ENCODE results near the gene DGKH. TPM values are rescaled to one million over a fixed set of nuclear protein-coding genes. Genes with fewer than 3 reads are reported as not detected.

Gene DGKH
- total RNA-seq, 1 experiment from 2014 or later = 22.8 TPM

DNA sequence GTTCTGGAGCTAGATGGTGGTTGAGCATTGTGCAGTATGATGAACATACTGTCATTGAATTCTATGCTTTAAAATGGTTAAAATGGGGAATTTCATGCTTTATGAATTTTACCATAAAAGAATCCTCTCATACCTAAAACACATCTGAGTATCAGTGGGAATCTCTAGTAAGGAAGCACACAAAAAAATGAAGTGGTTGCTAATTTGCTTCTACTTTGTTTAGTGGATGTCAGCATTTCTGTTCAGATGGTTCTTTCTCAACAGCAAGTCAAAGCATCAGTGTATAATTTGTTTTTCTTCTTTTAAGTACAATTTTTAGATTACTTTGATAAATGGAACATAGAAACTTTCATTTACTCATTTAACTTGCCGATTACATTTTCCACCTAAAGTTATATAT, 171.4 kb downstream of the DGKH start:
- no peak overlapping the region for H3K27ac ChIP-seq (ENCODE audit: low read length)
- H3K36me3 ChIP-seq (ENCODE audit: control insufficient read depth, insufficient read depth, low read length) = peaks cover 6% of the 10 kb centered on the region; the same call in 1 of the 2 replicates
- DNase-seq (ENCODE audit: low read depth, low spot score) = no peak
- in situ Hi-C loops (cut with HindIII; ENCODE audit: low pct_unique_long_range_greater_than_20kb, low sequenced_read_pairs) (no loop called here), intact Hi-C loops (cut with micrococcal nuclease; ENCODE audit: unreplicated experiment) (no loop called here)
- CTCF ChIA-PET = no interaction called here
- POLR2A ChIA-PET = no interaction called here
- BruUV-seq (replicated peaks) = no TSS peak
- H3K27me3 ChIP-seq (ENCODE audit: control insufficient read depth, insufficient read depth, low read length) = no peaks in the 10 kb centered on the region
- no peak overlapping the region for H3K4me3 ChIP-seq (ENCODE audit: low read depth in 2 of 2, low read length in 2 of 2)
- TF ChIP-seq TCF7L2 (IDR thresholded peaks at IDR 0.05; ENCODE audit: low read depth, low read length) = no peak
- TF ChIP-seq, protein P1, sequence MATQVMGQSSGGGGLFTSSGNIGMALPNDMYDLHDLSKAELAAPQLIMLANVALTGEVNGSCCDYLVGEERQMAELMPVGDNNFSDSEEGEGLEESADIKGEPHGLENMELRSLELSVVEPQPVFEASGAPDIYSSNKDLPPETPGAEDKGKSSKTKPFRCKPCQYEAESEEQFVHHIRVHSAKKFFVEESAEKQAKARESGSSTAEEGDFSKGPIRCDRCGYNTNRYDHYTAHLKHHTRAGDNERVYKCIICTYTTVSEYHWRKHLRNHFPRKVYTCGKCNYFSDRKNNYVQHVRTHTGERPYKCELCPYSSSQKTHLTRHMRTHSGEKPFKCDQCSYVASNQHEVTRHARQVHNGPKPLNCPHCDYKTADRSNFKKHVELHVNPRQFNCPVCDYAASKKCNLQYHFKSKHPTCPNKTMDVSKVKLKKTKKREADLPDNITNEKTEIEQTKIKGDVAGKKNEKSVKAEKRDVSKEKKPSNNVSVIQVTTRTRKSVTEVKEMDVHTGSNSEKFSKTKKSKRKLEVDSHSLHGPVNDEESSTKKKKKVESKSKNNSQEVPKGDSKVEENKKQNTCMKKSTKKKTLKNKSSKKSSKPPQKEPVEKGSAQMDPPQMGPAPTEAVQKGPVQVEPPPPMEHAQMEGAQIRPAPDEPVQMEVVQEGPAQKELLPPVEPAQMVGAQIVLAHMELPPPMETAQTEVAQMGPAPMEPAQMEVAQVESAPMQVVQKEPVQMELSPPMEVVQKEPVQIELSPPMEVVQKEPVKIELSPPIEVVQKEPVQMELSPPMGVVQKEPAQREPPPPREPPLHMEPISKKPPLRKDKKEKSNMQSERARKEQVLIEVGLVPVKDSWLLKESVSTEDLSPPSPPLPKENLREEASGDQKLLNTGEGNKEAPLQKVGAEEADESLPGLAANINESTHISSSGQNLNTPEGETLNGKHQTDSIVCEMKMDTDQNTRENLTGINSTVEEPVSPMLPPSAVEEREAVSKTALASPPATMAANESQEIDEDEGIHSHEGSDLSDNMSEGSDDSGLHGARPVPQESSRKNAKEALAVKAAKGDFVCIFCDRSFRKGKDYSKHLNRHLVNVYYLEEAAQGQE (IDR thresholded peaks at IDR 0.05; ENCODE audit: insufficient read depth in 1 of 2, low read depth in 2 of 2, low read length in 1 of 2) = no peak
- no peak for TF ChIP-seq POLR2AphosphoS5 (IDR thresholded peaks at IDR 0.05; ENCODE audit: low read depth, low read length)
- no peak for TF ChIP-seq SIN3A (IDR thresholded peaks at IDR 0.05; ENCODE audit: borderline replicate concordance, insufficient read depth, low read depth, low read length)
- TF ChIP-seq, protein P2, sequence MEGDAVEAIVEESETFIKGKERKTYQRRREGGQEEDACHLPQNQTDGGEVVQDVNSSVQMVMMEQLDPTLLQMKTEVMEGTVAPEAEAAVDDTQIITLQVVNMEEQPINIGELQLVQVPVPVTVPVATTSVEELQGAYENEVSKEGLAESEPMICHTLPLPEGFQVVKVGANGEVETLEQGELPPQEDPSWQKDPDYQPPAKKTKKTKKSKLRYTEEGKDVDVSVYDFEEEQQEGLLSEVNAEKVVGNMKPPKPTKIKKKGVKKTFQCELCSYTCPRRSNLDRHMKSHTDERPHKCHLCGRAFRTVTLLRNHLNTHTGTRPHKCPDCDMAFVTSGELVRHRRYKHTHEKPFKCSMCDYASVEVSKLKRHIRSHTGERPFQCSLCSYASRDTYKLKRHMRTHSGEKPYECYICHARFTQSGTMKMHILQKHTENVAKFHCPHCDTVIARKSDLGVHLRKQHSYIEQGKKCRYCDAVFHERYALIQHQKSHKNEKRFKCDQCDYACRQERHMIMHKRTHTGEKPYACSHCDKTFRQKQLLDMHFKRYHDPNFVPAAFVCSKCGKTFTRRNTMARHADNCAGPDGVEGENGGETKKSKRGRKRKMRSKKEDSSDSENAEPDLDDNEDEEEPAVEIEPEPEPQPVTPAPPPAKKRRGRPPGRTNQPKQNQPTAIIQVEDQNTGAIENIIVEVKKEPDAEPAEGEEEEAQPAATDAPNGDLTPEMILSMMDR (IDR thresholded peaks at IDR 0.05) = no peak
- H3K9me3 ChIP-seq (ENCODE audit: control insufficient read depth, insufficient read depth, low read depth, low read length) = no peaks in the 10 kb centered on the region
- no peaks in the 10 kb centered on the region for H3K4me1 ChIP-seq (ENCODE audit: control insufficient read depth, insufficient read depth, low read length)
- no peak for ATAC-seq

DNA sequence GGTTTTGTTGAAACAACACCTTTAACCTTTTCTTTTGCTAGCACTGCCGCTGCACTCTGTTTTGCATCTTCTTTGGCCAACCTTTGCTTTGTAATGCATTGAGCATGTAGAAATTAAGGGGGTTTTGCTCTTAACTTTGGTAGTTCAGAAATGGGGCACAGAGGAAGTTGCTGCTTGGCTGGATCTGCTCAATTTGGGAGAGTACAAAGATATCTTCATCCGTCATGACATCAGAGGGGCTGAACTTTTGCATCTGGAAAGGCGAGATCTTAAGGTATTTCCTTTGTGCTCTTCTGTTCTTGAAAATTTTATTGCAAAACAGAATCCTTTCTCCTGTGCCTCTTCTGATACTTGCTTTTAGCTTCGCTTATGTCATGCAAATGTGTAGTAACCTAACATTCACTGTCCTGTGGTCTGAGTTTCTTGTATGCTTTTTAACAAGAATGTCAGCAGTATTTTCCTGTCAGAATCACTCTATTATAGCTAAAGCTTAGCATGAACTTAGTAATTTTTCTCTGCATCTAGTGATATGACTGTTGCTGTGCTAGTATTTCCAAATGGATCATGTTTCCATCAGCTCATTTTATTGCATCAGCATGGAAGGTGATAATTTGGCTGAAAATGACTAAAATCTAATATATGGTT, 172.8 kb downstream of the DGKH start:
- no peak for ATAC-seq
- no TSS peak for BruUV-seq (replicated peaks)
- DNase-seq (ENCODE audit: low read depth, low spot score) = no peak
- in situ Hi-C loops (cut with HindIII; ENCODE audit: low pct_unique_long_range_greater_than_20kb, low sequenced_read_pairs) (no loop called here), intact Hi-C loops (cut with micrococcal nuclease; ENCODE audit: unreplicated experiment) (no loop called here)
- TF ChIP-seq, protein P2 (IDR thresholded peaks at IDR 0.05) = no peak
- no peak for TF ChIP-seq POLR2AphosphoS5 (IDR thresholded peaks at IDR 0.05; ENCODE audit: low read depth, low read length)
- TF ChIP-seq TCF7L2 (IDR thresholded peaks at IDR 0.05; ENCODE audit: low read depth, low read length) = no peak
- TF ChIP-seq, protein P1 (IDR thresholded peaks at IDR 0.05; ENCODE audit: insufficient read depth in 1 of 2, low read depth in 2 of 2, low read length in 1 of 2) = no peak
- no peak for TF ChIP-seq SIN3A (IDR thresholded peaks at IDR 0.05; ENCODE audit: borderline replicate concordance, insufficient read depth, low read depth, low read length)
- no peak overlapping the region for H3K27ac ChIP-seq (ENCODE audit: low read length)
- H3K9me3 ChIP-seq (ENCODE audit: control insufficient read depth, insufficient read depth, low read depth, low read length) = no peaks in the 10 kb centered on the region
- CTCF ChIA-PET = no interaction called here
- H3K4me3 ChIP-seq (ENCODE audit: low read depth in 2 of 2, low read length in 2 of 2) = no peak overlapping the region
- POLR2A ChIA-PET = no interaction called here
- H3K4me1 ChIP-seq (ENCODE audit: control insufficient read depth, insufficient read depth, low read length) = no peaks in the 10 kb centered on the region
- peaks cover 6% of the 10 kb centered on the region; the same call in 1 of the 2 replicates for H3K36me3 ChIP-seq (ENCODE audit: control insufficient read depth, insufficient read depth, low read length)
- no peaks in the 10 kb centered on the region for H3K27me3 ChIP-seq (ENCODE audit: control insufficient read depth, insufficient read depth, low read length)
